Activated CD4-positive, alpha-beta T cell treated with anti-CD3 and anti-CD28 coated beads, Interleukin-2, Interleukin-6, amounts not matched to agents 100 ng/mL and 50 ng/mL, durations not matched to agents 16 hours and 8 hours (primary cell): Measurements from ENCODE around the gene PTPN14.
"Not testable (repeated sequence)": the region's sequence is repeated elsewhere in the genome, so short reads cannot be mapped to it uniquely, and the experiment has no call there.

Source experiments
- DNase-seq: peaks from one replicate; pipeline ENCODE4 v3.0.0-alpha.2; 2020

Gene PTPN14

GRCh38 chr1:214540324-214540723 lies 11.1 kb downstream of the PTPN14 start:
- DNase-seq: no peak

GRCh38 chr1:214538496-214538895 lies 12.9 kb downstream of the PTPN14 start:
- DNase-seq: no peak

DNA sequence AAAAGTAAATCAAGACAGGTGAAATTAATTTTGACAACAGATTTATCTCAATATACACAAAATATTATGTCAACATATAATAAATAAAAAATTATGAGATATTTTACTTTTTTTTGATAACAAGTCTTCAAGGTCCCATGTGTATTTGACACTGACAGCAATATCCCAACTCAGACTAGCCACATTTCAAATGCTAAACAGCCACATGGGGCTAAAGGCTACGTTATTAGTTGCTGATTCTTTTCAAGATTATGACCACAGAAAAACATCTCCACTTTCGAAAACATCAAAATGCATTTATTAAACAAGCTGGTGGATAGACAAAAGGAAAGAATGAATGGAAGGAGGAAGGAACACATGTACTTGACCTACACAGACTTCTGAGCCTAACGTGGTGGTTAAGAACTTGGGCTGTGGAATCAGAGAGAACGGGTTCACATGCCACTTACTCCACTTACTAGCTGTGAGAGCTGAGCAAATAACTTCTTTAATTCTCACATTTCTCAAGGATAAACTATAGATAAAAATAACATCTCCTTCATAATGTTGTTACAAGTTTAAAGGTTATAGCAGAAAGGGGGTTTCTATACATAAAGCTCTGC lies 13.4 kb downstream of the PTPN14 start:
- no peak for DNase-seq

DNA sequence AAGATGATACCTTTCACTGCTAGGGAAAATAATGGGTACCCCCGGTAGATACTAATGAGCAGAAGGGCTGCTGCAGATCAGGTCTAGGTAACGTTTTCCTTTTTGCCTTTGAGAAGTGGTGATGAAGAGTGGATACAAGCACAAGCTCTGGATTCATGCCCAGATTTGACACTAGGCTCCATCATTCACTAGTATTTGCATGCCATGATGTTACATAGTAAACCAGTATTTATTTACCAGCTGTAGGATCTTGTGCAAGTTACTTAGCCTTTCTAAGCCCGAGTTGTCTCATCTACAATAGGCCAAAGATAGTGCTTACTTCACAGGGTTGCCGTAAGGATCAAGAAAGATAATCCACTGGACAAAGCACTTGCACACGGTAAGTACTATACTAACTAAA lies 14.2 kb downstream of the PTPN14 start:
- DNase-seq: no peak

DNA sequence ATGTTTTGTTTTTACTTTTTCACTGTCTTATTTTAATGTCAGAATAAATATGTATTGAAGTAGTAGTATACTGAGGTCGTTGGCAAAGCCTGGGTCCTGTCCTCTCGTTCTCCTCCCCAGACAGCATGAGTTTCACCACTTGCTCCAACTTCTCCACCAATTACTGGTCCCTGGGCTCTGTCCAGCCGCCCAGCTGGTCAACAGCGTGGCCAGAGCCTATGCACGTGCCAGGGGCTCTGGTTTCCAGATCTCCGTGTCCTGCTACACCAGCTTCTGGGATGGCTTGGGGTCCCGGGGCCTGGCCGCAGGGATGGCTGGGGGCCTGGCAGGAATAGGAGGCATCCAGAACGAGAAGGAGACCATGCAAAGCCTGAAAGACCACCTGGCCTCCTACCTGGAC lies 19.3 kb downstream of the PTPN14 start:
- no peak for DNase-seq

DNA sequence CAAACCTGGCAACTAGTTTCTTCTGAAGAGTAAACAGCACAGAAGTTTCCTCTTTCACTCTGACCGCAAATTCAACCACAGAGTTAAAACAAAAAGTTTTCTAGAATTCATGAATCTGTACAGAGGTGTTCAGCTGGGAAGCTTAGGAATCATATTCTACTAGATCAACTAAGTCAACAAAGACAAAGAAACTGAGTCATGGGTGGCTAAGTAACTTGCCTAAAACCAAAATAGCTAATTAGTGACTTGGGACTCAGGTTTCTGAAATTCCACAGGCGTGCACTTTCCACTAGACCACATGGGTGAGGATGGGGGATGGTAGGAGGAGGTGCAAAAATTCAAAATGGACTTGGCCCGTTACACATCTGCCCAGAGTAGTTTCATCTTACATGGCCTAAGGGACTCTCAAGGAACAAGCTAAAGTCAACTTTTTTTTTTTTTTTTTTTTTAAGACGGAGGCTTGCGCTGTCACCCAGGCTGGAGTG lies 25.8 kb downstream of the PTPN14 start:
- DNase-seq: no peak

DNA sequence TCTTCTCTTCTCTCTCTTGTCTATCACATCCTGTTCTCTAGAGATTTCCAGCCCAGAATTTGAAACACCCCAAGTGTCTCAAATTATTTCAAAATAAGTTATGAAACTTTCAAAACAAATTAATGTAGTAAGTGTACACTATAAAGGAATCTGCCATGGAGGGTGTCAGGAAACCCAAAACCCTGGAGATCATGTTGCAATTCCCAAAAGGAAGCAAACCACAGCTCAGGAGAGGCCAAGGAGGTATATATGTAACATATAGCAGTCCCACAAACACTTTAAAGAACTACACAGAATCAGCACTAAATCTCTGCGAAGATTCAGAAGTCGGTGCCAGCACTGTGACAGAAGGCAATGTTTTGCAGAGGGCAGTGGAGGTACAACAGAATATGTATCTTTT lies 26.6 kb downstream of the PTPN14 start:
- no peak for DNase-seq

DNA sequence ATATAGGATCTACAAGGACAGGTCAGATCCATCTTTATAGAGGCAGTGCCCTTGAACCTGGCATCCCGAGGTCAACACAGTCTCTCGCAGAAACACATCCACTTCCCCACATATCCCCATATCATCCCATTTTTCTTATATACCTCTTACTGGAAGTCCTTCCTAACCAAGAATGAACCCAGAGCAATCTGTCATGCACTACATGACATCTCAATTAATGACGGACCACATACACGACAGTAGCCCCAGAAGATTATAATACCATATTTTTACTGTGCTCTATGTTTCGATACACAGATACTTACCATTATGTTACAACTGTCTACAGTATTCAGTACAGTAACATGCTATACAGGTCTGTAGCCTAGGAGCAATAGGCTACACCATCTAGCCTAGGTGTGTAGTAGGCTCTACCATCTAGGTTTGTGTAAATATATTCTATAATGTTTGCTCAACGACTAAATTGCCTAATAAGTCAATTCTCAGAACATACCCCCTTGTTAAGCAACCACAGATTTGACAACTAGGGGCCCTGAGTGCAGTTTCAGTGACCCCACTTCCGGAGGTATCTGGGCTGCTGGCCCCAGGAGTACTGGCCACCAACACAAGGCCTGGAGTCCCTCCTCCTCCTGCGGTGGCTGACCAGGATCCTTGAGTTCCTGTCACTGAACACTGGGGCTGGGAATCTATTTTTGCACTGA lies 28.1 kb downstream of the PTPN14 start:
- DNase-seq: no peak

GRCh38 chr1:214521458-214521857 lies 29.9 kb downstream of the PTPN14 start:
- DNase-seq: not testable (repeated sequence)

DNA sequence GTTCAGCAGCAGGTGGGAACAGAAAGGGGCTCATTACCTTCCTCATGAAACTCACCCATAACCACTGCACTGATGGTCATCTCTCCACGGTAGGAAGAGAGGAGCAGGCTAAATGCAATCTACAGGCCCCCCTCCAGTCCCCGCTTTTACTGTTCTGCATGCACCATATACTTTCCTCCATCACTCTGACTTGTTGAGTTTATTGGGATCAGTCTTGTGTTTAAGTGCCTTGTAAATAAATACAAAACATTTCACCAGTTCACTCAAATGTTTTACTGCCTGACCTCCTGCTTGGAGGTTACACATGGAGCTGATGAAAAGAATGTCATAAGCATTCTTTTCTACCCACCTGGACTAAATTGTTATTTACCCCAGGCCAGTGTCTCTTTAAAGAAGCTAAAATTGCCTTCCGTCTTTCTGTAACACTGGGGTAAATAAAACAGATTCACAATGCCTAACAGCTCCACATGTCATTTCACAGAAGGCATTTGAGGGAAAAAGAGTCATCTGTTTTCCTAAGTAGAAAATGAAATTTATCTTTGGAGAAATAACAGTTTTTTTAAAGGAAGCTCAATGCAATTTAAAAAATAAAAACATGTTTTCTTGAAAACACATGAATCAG lies 30.7 kb downstream of the PTPN14 start:
- no peak for DNase-seq

GRCh38 chr1:214518361-214518760 lies 33.0 kb downstream of the PTPN14 start:
- no peak for DNase-seq

DNA sequence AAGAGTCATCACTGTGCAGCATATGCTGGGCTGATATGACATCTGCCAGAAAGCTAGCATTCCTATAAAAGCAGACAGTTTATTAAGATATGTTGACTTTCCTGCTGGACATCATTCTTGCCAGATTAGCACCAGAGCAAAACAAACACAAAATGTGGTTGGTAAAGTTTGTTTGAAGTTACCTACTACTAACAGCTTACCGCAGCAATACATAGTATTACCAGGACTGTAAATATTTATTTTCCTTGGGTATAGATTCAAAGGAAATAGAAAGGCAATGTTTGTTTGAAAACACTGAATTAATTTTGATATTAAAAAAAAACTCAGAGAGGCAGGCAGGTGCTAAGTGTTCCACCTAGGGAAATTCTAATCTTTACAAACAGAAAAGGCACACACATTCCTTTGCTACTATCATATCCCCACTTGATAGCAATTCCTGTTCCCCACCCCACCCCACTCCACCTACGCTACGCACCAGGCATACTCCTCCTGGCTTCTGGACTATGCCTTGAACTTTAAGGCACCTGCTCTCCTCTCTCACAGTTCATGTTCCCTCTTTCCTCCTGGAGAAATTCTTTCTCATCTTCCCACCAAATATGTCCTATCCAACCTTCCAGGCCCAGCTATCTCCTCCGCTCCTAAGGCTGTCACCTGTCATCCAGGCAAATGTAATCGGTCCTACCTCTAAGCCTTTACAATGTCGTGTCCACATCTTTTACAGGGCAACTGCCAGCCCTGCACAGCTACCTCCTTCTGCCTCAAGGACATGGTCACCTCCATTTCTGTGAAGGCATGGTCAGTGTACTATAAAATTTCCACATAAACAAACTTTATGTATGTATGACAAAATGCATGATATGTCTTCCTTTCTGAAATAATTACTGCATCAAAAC lies 34.7 kb downstream of the PTPN14 start:
- DNase-seq: no peak

DNA sequence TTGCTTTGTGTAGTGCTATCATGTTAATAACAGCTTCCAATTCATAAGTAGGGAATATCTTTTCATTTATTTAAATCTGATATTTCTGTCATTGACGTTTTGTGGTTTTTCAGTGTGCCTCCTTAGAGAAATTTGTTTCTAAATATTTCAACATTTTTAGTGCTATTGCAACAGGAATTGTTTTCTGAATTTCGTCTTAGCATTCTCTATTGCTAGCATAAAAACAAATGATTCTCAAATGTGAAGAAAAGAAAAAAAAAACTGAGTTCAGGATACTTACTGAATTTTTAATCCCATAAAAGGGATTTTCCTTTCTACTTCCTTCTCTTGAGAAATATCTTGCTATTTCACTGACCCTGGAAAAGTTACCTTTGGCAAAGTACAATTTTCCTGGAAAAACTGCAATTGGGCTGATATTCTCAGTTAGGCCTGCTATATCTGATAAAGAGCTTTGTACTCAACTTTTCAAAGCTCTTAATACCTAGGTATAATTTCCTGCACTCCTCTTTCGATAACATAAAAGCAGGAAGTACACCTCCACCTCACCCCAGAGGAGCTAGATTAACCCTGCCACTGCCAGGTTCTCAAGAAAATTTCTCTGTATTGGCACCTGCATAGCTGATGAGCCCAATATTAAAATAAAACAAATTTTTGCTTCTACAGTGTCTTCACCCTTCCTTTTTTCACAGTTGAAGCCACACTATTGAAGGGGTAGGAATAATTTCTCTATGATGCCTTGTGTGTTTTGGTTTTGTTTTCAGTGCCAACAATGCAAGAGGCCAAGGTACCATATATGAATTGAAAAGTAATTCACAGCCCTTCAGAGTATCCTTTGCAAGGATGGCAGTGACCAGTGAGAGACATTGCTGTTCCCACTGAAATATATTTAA lies 35.6 kb downstream of the PTPN14 start:
- no peak for DNase-seq

- no peak for DNase-seq
Observed at GRCh38 chr1:214514819-214515383, 36.5 kb downstream of the PTPN14 start.

GRCh38 chr1:214514032-214514818 lies 37.2 kb downstream of the PTPN14 start:
- no peak for DNase-seq

DNA sequence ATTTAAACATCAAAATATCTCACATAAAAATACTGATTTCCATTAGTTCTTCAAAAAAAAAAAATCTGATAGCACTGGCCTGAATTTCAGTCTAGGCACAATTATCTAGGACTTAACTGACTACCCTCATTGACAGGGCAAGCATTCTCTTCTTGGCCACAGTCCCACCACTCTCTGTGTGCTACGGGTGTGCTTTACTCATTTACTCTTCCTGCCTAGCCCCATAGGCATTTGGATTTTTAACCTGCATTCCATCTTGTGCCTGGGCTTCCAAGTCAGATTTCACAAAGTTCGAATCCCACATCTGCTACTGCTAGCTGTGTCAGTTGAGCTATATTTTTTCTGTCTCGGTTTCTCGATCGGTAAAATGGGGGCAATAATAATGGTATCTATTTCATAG lies 38.0 kb downstream of the PTPN14 start:
- DNase-seq: no peak

- DNase-seq: no peak
Observed at GRCh38 chr1:214511639-214511998, 39.8 kb downstream of the PTPN14 start.

DNA sequence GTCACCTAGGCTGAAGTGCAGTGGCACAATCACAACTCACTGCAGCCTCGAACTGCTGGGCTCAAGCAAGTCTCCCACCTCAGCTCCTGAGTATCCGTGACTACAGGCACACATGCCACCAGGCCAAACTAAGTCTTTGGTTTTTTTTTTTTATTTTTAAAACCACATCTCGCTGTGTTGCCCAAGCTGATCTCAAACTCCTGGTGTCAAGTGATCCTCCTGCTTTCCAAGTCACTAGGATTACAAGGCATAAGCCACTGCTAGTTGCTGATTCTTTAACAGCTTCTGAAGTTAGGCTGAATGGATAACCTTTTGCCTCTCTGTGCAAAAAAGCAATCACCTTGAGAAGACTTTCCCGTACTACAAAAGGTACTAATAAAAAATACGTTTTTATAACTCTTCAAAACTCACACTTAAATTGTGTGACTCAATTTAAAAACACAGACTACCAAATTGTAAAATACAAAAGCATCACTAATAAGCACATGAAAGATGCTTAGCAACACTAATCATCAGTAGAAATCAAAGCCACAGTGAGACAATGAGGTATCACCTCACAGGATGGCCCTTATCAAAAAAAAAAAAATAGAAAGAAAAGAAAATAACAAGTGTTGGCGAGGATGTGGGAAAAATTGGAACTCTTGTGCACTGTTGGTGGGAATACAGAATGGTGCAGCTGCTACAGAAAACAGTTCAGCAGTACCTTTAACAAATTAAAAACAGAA lies 40.3 kb downstream of the PTPN14 start:
- DNase-seq: no peak

DNA sequence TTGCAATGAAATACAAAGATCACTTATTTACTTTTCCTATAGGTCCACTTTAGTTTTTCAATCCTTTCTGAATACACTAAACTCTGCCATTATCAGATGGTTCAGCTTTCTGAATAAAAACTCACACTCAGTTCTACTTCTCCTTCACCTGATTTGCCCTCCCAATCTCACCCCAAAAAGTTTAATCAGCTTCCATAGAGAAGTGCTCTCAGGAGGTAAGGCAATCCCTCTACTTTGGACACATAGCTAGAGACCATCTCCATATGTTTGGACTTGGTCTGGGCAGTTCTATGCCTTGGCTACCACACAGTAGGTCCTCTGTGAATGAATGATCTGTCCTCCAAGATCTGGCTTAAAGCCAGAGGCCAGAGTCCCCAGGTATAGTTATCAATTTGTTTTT lies 40.9 kb downstream of the PTPN14 start:
- no peak for DNase-seq

GRCh38 chr1:214509622-214510021 lies 41.8 kb downstream of the PTPN14 start:
- not testable (repeated sequence) for DNase-seq
